ENCODE measurements around the gene ODF2L. TPM values are rescaled to one million over a fixed set of nuclear protein-coding genes. Genes with fewer than 3 reads are reported as not detected.
"Not testable (repeated sequence)": the region's sequence is repeated elsewhere in the genome, so short reads cannot be mapped to it uniquely, and the experiment has no call there.

ODF2L gene
- total RNA-seq, 1 experiment from 2014 or later = 27.3 TPM

GRCh38 chr1:86352086-86352485 lies 44.0 kb downstream of the ODF2L start:
- Histone ChIP-seq H3K27ac (ENCODE audit: insufficient read length, low read depth, low read length) (no peak overlapping the region), H3K9ac (ENCODE audit: extremely low read depth, insufficient read length, low read length) (no peak overlapping the region), H3T11ph (ENCODE audit: low read length) (no peak overlapping the region), H3K18ac (ENCODE audit: insufficient read length, low read depth, low read length) (no peak overlapping the region), H3K14ac (ENCODE audit: insufficient read depth, low read length) (no peak overlapping the region), H3K4me1 (ENCODE audit: insufficient read depth, low read length) (no peaks in the 10 kb centered on the region), H2BK5ac (ENCODE audit: insufficient read length, low read length) (no peak overlapping the region), H2BK15ac (ENCODE audit: low read depth, low read length) (no peak overlapping the region), H4K8ac (replicated peaks; ENCODE audit: insufficient read length, low read depth, low read length) (no peak overlapping the region), H2AK5ac (ENCODE audit: insufficient read length, low read length) (no peak overlapping the region), H3K9me3 (ENCODE audit: control insufficient read depth, low read depth, low read length) (no peaks in the 10 kb centered on the region), H2AFZ (ENCODE audit: low read length) (no peak overlapping the region), H3K27me3 (ENCODE audit: insufficient read depth, low read length) (no peaks in the 10 kb centered on the region), H3K4ac (ENCODE audit: low read depth, low read length) (no peak overlapping the region), H3K79me1 (ENCODE audit: insufficient read depth, low read depth, low read length, poor library complexity, severe bottlenecking) (no peaks in the 10 kb centered on the region), H3K23ac (ENCODE audit: insufficient read length, low read depth, low read length) (no peak overlapping the region), H4K5ac (ENCODE audit: insufficient read length, low read depth, low read length) (no peak overlapping the region), H4K20me1 (ENCODE audit: control insufficient read depth, insufficient read depth, insufficient read length) (no peaks in the 10 kb centered on the region), H4K91ac (ENCODE audit: insufficient read length, low read depth, low read length) (no peak overlapping the region), H3K4me2 (ENCODE audit: insufficient read depth, insufficient read length, low read length) (no peak overlapping the region), H3K23me2 (ENCODE audit: insufficient read length, low read depth, low read length, poor library complexity, severe bottlenecking) (no peaks in the 10 kb centered on the region), H2BK12ac (ENCODE audit: insufficient read length, low read depth, low read length) (no peak overlapping the region), H3K79me2 (ENCODE audit: insufficient read depth, low read length) (no peaks in the 10 kb centered on the region), H3K56ac (ENCODE audit: insufficient read length, low read depth, low read length) (no peak overlapping the region), H2BK20ac (ENCODE audit: low read depth, low read length, poor library complexity, severe bottlenecking) (no peak overlapping the region), H2BK120ac (ENCODE audit: low read depth, low read length, poor library complexity, severe bottlenecking) (no peak overlapping the region)
- no peaks in the 10 kb centered on the region for H3K27me3 Mint-ChIP-seq (ENCODE audit: low read depth)
- H3K36me3 Mint-ChIP-seq (ENCODE audit: insufficient read depth in 1 of 3, low read depth in 3 of 3) = peaks cover 10 to 32% (median 24%) of the 10 kb centered on the region in 3 experiments; a peak in 6 of 7 replicates
- no peak for DNase-seq
- H3K9me3 Mint-ChIP-seq = no peaks in the 10 kb centered on the region
- H3K4me1 Mint-ChIP-seq = no peaks in the 10 kb centered on the region
- no peak overlapping the region for H3K4me3 Mint-ChIP-seq
- WGBS (ENCODE audit: extremely low coverage, insufficient read length, low lambda C conversion rate) = no CpG with 5 or more reads among the region's 1 CpG
- H3K27ac Mint-ChIP-seq = no peak overlapping the region
- TF ChIP-seq CTCF (conservative IDR thresholded peaks at IDR 0.05) = no peak

GRCh38 chr1:86350230-86350629 lies 45.9 kb downstream of the ODF2L start:
- not testable (repeated sequence) for H4K20me1 ChIP-seq (ENCODE audit: control insufficient read depth, insufficient read depth, insufficient read length); H3K4me2 ChIP-seq (ENCODE audit: insufficient read depth, insufficient read length, low read length); H4K8ac ChIP-seq (replicated peaks; ENCODE audit: insufficient read length, low read depth, low read length); H3K4me3 Mint-ChIP-seq; H4K91ac ChIP-seq (ENCODE audit: insufficient read length, low read depth, low read length); H2BK5ac ChIP-seq (ENCODE audit: insufficient read length, low read length); H2BK12ac ChIP-seq (ENCODE audit: insufficient read length, low read depth, low read length); H3K27me3 ChIP-seq (ENCODE audit: insufficient read depth, low read length); H2AFZ ChIP-seq (ENCODE audit: low read length); DNase-seq; H3K27ac Mint-ChIP-seq; H3K23ac ChIP-seq (ENCODE audit: insufficient read length, low read depth, low read length); H3K27me3 Mint-ChIP-seq (ENCODE audit: low read depth); H2AK5ac ChIP-seq (ENCODE audit: insufficient read length, low read length); H3K79me2 ChIP-seq (ENCODE audit: insufficient read depth, low read length); H3K79me1 ChIP-seq (ENCODE audit: insufficient read depth, low read depth, low read length, poor library complexity, severe bottlenecking); H3K56ac ChIP-seq (ENCODE audit: insufficient read length, low read depth, low read length); H3K9ac ChIP-seq (ENCODE audit: extremely low read depth, insufficient read length, low read length); H3K9me3 Mint-ChIP-seq; H2BK15ac ChIP-seq (ENCODE audit: low read depth, low read length); H3K27ac ChIP-seq (ENCODE audit: insufficient read length, low read depth, low read length); H3T11ph ChIP-seq (ENCODE audit: low read length); H2BK120ac ChIP-seq (ENCODE audit: low read depth, low read length, poor library complexity, severe bottlenecking); H3K9me3 ChIP-seq (ENCODE audit: control insufficient read depth, low read depth, low read length); H3K18ac ChIP-seq (ENCODE audit: insufficient read length, low read depth, low read length); H3K14ac ChIP-seq (ENCODE audit: insufficient read depth, low read length); H2BK20ac ChIP-seq (ENCODE audit: low read depth, low read length, poor library complexity, severe bottlenecking); H3K4me1 Mint-ChIP-seq; H3K4me1 ChIP-seq (ENCODE audit: insufficient read depth, low read length); H3K23me2 ChIP-seq (ENCODE audit: insufficient read length, low read depth, low read length, poor library complexity, severe bottlenecking); H3K4ac ChIP-seq (ENCODE audit: low read depth, low read length); H4K5ac ChIP-seq (ENCODE audit: insufficient read length, low read depth, low read length)
- no CpG with 5 or more reads among the region's 3 CpGs for WGBS (ENCODE audit: extremely low coverage, insufficient read length, low lambda C conversion rate)
- peaks cover 10 to 32% (median 25%) of the 10 kb centered on the region in 3 experiments; a peak in 6 of 7 replicates for H3K36me3 Mint-ChIP-seq (ENCODE audit: insufficient read depth in 1 of 3, low read depth in 3 of 3)
